SK-N-MC (cell line): ENCODE measurements around the gene SUV39H2.

Experiments
- DNase-seq: peaks from one replicate; pipeline ENCODE4 v3.0.0-alpha.2; 2011; ENCODE audit warnings: low read depth, low spot score
- H3K27ac ChIP-seq: fragments of 200-600 bp; sonication (generic); 2 replicates; pipeline ENCODE4 v1.5.1; 2016; ENCODE audit warnings: mixed run types
- H3K36me3 ChIP-seq: fragments of 200-600 bp; sonication (generic); 2 replicates; pipeline ENCODE4 v1.6.1; 2017; ENCODE audit warnings: antibody characterized with exemption, low read length, mixed read lengths; ENCODE audit not compliant: insufficient read depth
- H3K4me3 ChIP-seq: fragments of 200-600 bp; sonication (generic); 2 replicates; pipeline ENCODE4 v1.5.1; 2016
- H3K9ac ChIP-seq: fragments of 200-600 bp; sonication (generic); 2 replicates; pipeline ENCODE4 v1.8.0; 2017; ENCODE audit warnings: mixed run types, mixed read lengths; ENCODE audit not compliant: insufficient read length
- H3K9me3 ChIP-seq: fragments of 200-600 bp; sonication (generic); 2 replicates; pipeline ENCODE4 v1.6.1; 2017; ENCODE audit warnings: low read depth, mild to moderate bottlenecking, antibody characterized with exemption, low read length, moderate library complexity, mixed read lengths
- EZH2 ChIP-seq: fragments of 200-600 bp; sonication (generic); IDR thresholded peaks from one replicate; pipeline ENCODE4 v1.6.1; 2017; ENCODE audit warnings: antibody characterized with exemption
- FOXP2 ChIP-seq: optimal IDR thresholded peaks from 2 replicates; pipeline ENCODE3; 2011; ENCODE audit warnings: mild to moderate bottlenecking, moderate library complexity; ENCODE audit not compliant: insufficient read depth; ENCODE audit errors: extremely low read length, control extremely low read depth
- POLR2AphosphoS5 ChIP-seq: IDR thresholded peaks from 2 replicates; pipeline ENCODE4 v1.6.1; 2012; ENCODE audit warnings: mild to moderate bottlenecking, low read depth, low read length, borderline replicate concordance

Gene SUV39H2

DNA sequence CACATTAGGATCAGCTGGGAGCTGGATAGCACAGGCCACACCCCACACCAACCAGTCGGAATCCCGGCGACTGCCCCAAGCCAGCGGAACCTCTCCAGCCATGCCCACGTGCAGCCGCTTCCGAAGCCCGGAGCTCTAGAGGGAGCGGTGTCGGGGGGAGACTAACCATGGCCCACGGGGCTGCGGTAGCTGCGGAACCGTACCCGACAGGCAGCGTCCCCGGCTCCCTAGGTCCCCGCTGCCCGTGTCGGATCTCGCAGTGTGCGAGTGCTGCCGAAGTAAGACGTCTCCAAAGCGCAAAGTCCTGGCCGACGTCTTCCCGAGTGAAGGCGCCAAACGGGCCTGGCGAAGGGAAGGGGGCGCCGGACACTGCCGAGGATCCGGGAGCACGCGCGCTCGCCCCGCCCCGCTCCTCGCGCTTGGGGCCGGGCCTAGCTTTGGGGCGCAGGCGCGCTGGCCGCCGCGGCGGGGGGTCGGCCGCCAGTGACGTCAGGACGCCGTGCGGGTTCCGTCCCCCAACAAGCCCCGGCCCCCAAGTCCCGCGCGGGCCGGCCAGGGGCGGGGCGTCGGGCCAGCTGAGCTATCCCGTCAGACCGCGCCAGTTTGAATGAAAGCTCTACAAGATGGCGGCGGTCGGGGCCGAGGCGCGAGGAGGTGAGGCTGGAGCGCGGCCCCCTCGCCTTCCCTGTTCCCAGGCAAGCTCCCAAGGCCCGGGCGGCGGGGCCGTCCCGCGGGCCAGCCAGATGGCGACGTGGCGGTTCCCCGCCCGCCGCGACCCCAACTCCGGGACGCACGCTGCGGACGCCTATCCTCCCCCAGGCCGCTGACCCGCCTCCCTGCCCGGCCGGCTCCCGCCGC is at the start of gene SUV39H2:
TSS of gene SUV39H2 (plus strand) at position 601 of the 858 bp plus-strand sequence. CDS start at position 624, 23 bp downstream.
- H3K27ac ChIP-seq: no peak within 1 kb of the TSS
- H3K4me3 ChIP-seq: peak within 1 kb of the TSS; percentile 85
- H3K9ac ChIP-seq: peak within 1 kb of the TSS; percentile 85
- H3K9me3 ChIP-seq: no peaks in the 10 kb centered on the region
- H3K36me3 ChIP-seq: peaks cover 3% of the 10 kb centered on the region; the same call in 1 of the 2 replicates
- peak; percentile 81; the same call in 1 of the 2 replicates for TF ChIP-seq POLR2AphosphoS5
- no peak for TF ChIP-seq EZH2
- DNase-seq: peak; percentile 10

GRCh38 chr10:14833106-14833505 is 45.6 kb upstream of the SUV39H2 start:
- Histone ChIP-seq H3K9ac (no peak overlapping the region), H3K4me3 (no peak overlapping the region), H3K9me3 (no peaks in the 10 kb centered on the region), H3K36me3 (no peaks in the 10 kb centered on the region), H3K27ac (no peak overlapping the region)
- no peak for DNase-seq
- no peak for TF ChIP-seq EZH2
- TF ChIP-seq FOXP2: no peak
- no peak for TF ChIP-seq POLR2AphosphoS5

DNA sequence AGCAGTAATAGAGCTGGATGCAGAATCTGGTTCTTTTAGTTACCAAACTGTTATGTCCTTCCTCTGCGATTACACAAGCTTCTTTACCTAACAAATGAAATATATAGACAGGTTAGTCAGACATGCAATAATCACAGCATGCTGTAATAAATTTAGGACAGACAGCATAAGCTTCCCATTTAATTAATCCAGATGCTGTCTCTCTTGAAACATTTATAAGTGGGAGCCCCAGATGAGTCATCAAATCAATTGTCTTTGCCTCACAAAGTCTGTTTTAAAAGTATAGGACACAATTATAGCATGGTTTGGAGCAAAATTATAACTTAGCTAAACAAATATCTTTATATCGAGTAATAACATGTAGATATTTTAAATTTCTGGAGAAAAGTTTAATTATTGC is 42.5 kb upstream of the SUV39H2 start:
- no peak for DNase-seq
- no peak for TF ChIP-seq EZH2
- no peak for TF ChIP-seq FOXP2
- TF ChIP-seq POLR2AphosphoS5: no peak
- H3K9ac ChIP-seq: no peak overlapping the region
- no peaks in the 10 kb centered on the region for H3K9me3 ChIP-seq
- H3K27ac ChIP-seq: no peak overlapping the region
- peaks cover 10% of the 10 kb centered on the region for H3K36me3 ChIP-seq
- H3K4me3 ChIP-seq: no peak overlapping the region

DNA sequence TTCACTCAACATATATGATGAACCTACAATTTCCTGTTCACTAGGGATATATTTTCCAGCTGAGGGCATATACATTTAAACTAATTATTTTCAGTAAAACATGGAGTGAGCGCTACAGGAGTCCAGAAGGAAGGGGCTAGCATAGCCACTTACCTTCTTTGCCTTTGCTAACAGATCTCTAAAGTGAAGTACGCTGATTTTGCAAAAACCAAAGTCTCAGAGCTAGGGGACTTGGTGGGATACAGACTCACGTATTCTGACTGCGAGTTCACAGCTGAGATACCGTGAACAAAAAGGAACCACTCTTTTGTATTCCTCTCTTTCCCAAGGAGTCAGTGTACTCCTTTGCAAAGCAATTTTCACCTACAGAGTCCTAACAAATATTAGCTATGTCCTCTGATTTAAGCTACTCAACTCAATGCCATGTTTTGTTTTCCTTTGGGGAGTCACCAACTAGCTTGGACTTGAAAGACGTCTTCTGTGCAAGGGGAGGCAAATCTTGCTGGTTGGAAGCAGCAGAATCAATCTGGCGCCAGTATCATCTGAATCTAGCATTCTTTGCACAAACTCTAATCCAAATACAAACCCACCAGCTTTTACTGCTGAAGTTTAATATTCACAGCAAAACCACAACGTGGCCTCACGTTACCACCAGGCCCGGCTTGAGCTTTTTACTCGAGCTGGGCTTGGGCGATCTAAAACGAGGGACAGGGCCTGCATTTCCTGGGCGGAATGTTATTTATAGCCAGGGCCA is 41.5 kb upstream of the SUV39H2 start:
- Histone ChIP-seq H3K27ac (peak overlapping the region; percentile 42; the same call in 1 of the 2 replicates), H3K4me3 (peak overlapping the region; percentile 83), H3K9ac (peak overlapping the region; percentile 73), H3K36me3 (peaks cover 17% of the 10 kb centered on the region), H3K9me3 (no peaks in the 10 kb centered on the region)
- no peak for TF ChIP-seq EZH2
- no peak for TF ChIP-seq POLR2AphosphoS5
- no peak for TF ChIP-seq FOXP2
- DNase-seq: no peak

DNA sequence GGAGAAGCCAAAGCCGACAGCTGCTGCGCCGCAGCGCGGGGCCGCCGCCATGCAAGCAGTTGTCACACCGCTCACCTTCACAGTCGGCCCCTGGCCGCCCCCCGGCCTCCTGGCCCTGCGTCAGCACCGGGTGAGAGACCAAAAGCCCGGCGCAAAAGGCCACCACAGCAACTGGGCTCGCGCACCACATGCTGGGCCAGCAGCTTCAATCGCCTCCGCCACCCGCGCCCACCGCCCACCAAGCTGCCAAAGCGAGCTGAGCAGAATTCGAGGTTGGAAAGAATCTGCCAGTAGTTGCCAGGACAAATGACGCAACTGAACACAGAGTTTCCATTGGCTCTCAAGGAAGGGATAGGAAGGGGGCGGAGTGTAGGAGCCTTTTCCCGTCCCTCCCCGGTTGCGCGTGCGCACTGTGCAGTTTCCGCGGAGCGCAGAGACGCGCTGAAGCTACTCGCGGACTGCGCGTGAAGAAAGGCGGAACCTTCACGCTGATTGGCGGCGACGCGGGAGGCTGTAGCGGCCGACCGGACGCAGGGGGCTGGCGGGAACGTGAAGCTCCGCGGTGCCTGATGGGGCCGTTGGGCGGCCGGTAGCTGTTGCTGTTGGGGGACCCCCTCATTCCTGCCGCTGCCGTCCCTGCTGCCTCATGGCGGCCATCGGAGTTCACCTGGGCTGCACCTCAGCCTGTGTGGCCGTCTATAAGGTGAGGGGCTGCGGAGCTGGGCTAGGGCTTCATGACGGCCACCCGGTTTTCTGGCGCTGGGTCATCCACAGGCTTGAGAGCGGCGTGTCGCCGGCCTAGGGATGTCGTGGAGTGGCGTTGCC is 40.7 kb upstream of the SUV39H2 start, which contains the start of the genes CDNF, HSPA14 and MSANTD7:
TSS of gene CDNF (minus strand) at position 281 of the 825 bp plus-strand sequence. CDS start at position 190, 91 bp downstream.
TSS of gene HSPA14 (plus strand) at position 550 of the 825 bp plus-strand sequence. CDS start at position 647, 97 bp downstream.
TSS of gene MSANTD7 (plus strand) at position 550 of the 825 bp plus-strand sequence. CDS start 3,979 bp downstream, outside the sequence.
- peak; percentile 82 for DNase-seq
- Histone ChIP-seq H3K4me3 (peak within 1 kb of the TSS; percentile 83), H3K9me3 (no peaks in the 10 kb centered on the region), H3K9ac (peak within 1 kb of the TSS; percentile 85), H3K36me3 (peaks cover 19% of the 10 kb centered on the region), H3K27ac (peak within 1 kb of the TSS; percentile 42; the same call in 1 of the 2 replicates)
- no peak for TF ChIP-seq FOXP2
- TF ChIP-seq EZH2: no peak
- TF ChIP-seq POLR2AphosphoS5: peak; percentile 70

DNA sequence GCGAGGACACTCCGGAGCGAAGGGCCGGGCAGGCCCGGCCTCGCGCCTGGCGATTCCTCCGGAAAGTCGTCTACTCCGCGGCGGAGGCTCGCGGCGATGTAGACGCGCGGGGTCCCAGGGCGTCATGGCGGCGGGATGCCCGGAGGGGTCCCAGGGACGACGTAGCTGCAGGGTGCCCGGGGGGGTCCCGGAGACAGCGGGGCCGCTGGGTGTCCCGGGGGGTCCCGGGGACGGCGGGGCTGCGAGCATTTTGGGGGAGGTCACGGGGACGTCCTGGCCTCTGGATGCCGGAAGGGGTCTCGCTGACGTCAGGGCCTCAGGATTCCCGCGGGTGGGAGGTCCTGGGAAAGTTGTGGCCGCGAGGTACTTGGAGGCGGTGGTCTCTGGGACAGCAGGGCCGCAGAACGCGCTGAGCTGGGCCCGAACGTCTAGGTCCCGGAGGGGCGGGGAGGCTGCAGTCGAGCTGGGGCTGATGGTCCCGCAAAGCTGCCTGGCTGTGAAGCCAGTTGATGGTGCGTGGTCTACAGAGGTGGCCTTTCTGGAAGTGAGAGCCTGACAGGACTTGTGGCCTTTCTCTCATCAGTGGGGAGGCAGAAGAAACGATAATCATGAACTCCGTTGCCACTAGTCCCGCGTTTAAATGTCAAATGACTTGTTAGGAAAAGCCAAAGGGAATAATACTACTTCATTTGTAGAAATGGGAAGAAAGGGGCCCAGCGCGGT is 39.9 kb upstream of the SUV39H2 start:
- H3K27ac ChIP-seq: no peak overlapping the region
- TF ChIP-seq FOXP2 (no peak), EZH2 (no peak)
- no peak for DNase-seq

DNA sequence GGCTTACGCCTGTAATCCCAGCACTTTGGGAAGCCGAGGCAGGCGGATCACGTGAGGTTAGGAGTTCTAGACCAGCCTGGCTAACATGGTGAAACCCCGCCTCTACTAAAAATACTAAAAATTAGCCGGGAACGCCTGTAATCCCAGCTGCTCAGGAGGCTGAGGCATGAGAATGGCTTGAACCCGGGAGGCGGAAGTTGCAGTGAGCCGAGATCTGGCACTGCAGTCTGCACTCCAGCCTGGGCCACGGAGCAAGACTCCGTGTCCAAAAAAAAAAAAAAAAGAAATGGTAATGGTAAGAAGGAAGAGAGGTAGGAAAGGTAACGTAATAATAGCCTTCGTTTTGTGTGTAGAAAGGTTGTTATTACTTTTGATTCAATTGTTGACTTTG is 39.4 kb upstream of the SUV39H2 start:
- H3K4me3 ChIP-seq: peak overlapping the region; percentile 83
- DNase-seq: no peak
- H3K9ac ChIP-seq: peak overlapping the region; percentile 85
- TF ChIP-seq FOXP2: no peak
- TF ChIP-seq POLR2AphosphoS5: no peak
- TF ChIP-seq EZH2: no peak
- H3K36me3 ChIP-seq: peaks cover 31% of the 10 kb centered on the region
- H3K9me3 ChIP-seq: no peaks in the 10 kb centered on the region
- no peak overlapping the region for H3K27ac ChIP-seq

More for the DNA sequence above, 39.9 kb upstream of the SUV39H2 start:
- Histone ChIP-seq H3K9me3 (no peaks in the 10 kb centered on the region), H3K4me3 (peak overlapping the region; percentile 83), H3K36me3 (peaks cover 25% of the 10 kb centered on the region), H3K9ac (peak overlapping the region; percentile 85)
